ENCODE data around the gene IWS1. TPM values are rescaled to one million over a fixed set of nuclear protein-coding genes. Genes with fewer than 3 reads are reported as not detected.

Gene IWS1
- total RNA-seq, 3 donors from 2014 or later = 24.0 to 51.8 (median 43.2) TPM

- intact Hi-C loops (cut with DNase I; ENCODE audit: low total_unique reads) = no loop called here
- Histone ChIP-seq H3K36me3 (peaks cover 5% of the 10 kb centered on the region), H3K9me3 (no peaks in the 10 kb centered on the region), H3K4me1 (no peaks in the 10 kb centered on the region), H3K27me3 (no peaks in the 10 kb centered on the region), H3K4me3 (no peak overlapping the region), H3K27ac (no peak overlapping the region)
- TF ChIP-seq POLR2A (IDR thresholded peaks at IDR 0.05) (no peak), POLR2AphosphoS5 (IDR thresholded peaks at IDR 0.05) (no peak), CTCF (IDR thresholded peaks at IDR 0.05) (no peak)
- DNase-seq (ENCODE audit: low spot score in 2 of 2) = no peak
Measured at GRCh38 chr2:127498386-127498785, 27.9 kb downstream of the IWS1 start.

- Histone ChIP-seq H3K27ac (no peak overlapping the region), H3K4me1 (no peaks in the 10 kb centered on the region), H3K9me3 (no peaks in the 10 kb centered on the region), H3K27me3 (no peaks in the 10 kb centered on the region), H3K4me3 (no peak overlapping the region), H3K36me3 (peaks cover 22% of the 10 kb centered on the region)
- no peak for DNase-seq (ENCODE audit: low spot score in 2 of 2)
- no peak for TF ChIP-seq POLR2AphosphoS5 (IDR thresholded peaks at IDR 0.05)
- TF ChIP-seq POLR2A (IDR thresholded peaks at IDR 0.05) = no peak
- TF ChIP-seq CTCF (IDR thresholded peaks at IDR 0.05) = no peak
- intact Hi-C loops (cut with DNase I; ENCODE audit: low total_unique reads) = no loop called here
Measured at GRCh38 chr2:127490283-127490682, 36.0 kb downstream of the IWS1 start.

GRCh38 chr2:127486247-127487058 lies 39.8 kb downstream of the IWS1 start:
- no peaks in the 10 kb centered on the region for H3K9me3 ChIP-seq
- TF ChIP-seq POLR2A (IDR thresholded peaks at IDR 0.05) = no peak
- TF ChIP-seq POLR2AphosphoS5 (IDR thresholded peaks at IDR 0.05) = no peak
- TF ChIP-seq CTCF (IDR thresholded peaks at IDR 0.05) = no peak
- no peak for DNase-seq (ENCODE audit: low spot score in 2 of 2)
- H3K4me1 ChIP-seq = no peaks in the 10 kb centered on the region
- intact Hi-C loops (cut with DNase I; ENCODE audit: low total_unique reads) = no loop called here
- no peak overlapping the region for H3K27ac ChIP-seq
- peaks cover 15% of the 10 kb centered on the region for H3K36me3 ChIP-seq
- H3K27me3 ChIP-seq = no peaks in the 10 kb centered on the region
- no peak overlapping the region for H3K4me3 ChIP-seq

- peaks cover 13% of the 10 kb centered on the region for H3K36me3 ChIP-seq
- TF ChIP-seq POLR2AphosphoS5 (IDR thresholded peaks at IDR 0.05) (no peak), CTCF (IDR thresholded peaks at IDR 0.05) (no peak), POLR2A (IDR thresholded peaks at IDR 0.05) (no peak)
- H3K27me3 ChIP-seq = no peaks in the 10 kb centered on the region
- H3K27ac ChIP-seq = no peak overlapping the region
- no peak for DNase-seq (ENCODE audit: low spot score in 2 of 2)
- no peak overlapping the region for H3K4me3 ChIP-seq
- intact Hi-C loops (cut with DNase I; ENCODE audit: low total_unique reads) = no loop called here
- H3K4me1 ChIP-seq = no peaks in the 10 kb centered on the region
- no peaks in the 10 kb centered on the region for H3K9me3 ChIP-seq
Measured at GRCh38 chr2:127485694-127486071, 40.6 kb downstream of the IWS1 start.

- intact Hi-C loops (cut with DNase I; ENCODE audit: low total_unique reads) = no loop called here
- no peak for DNase-seq (ENCODE audit: low spot score in 2 of 2)
- Histone ChIP-seq H3K27me3 (no peaks in the 10 kb centered on the region), H3K27ac (no peak overlapping the region), H3K9me3 (no peaks in the 10 kb centered on the region), H3K36me3 (peaks cover 9% of the 10 kb centered on the region), H3K4me3 (no peak overlapping the region), H3K4me1 (no peaks in the 10 kb centered on the region)
- TF ChIP-seq POLR2AphosphoS5 (IDR thresholded peaks at IDR 0.05) (no peak), CTCF (IDR thresholded peaks at IDR 0.05) (no peak), POLR2A (IDR thresholded peaks at IDR 0.05) (no peak)
Measured at GRCh38 chr2:127485051-127485693, 41.1 kb downstream of the IWS1 start.

All from breast epithelium (tissue), 4 donors.